Astrocyte (in vitro differentiated cells and primary cell): ENCODE measurements around the gene CAPRIN1.

Experiments used
- CTCF ChIP-seq: IDR thresholded peaks from 2 replicates; pipeline ENCODE4 v1.5.1; 2011; ENCODE audit warnings: low read depth, mild to moderate bottlenecking, inconsistent platforms, low read length, moderate library complexity; ENCODE audit not compliant: insufficient read depth
- EZH2 ChIP-seq: IDR thresholded peaks from 2 replicates; pipeline ENCODE4 v1.6.1; 2012; ENCODE audit warnings: mild to moderate bottlenecking, low read length, inconsistent platforms; ENCODE audit not compliant: insufficient read depth

GRCh38 chr11:34040571-34040970 lies 11.0 kb upstream of the CAPRIN1 start:
- TF ChIP-seq CTCF (no peak), EZH2 (no peak)
